Measurements from ENCODE around the gene ABCC12.
A peak's percentile ranks its signal among the peaks of the same experiment; 100 is the strongest.

ABCC12 gene

GRCh38 chr16:48165961-48166578, 10.3 kb upstream of the ABCC12 start:
- DNase-seq (ENCODE audit: low read depth), result peak; percentile 16

- DNase-seq (ENCODE audit: low read depth), result peak; percentile 78
These were observed 9.3 kb upstream of the ABCC12 start for GRCh38 chr16:48164907-48165715.

GRCh38 chr16:48162839-48163410, 7.1 kb upstream of the ABCC12 start:
- DNase-seq (ENCODE audit: low read depth), result no peak

- no peak for DNase-seq (ENCODE audit: low read depth)
These were observed 6.1 kb upstream of the ABCC12 start for GRCh38 chr16:48161906-48162305.

- DNase-seq (ENCODE audit: low read depth), result no peak
These were observed 4.8 kb upstream of the ABCC12 start for GRCh38 chr16:48160575-48160974.

GRCh38 chr16:48158296-48158695, 2.5 kb upstream of the ABCC12 start:
- DNase-seq (ENCODE audit: low read depth), result peak; percentile 84

- no peak for DNase-seq (ENCODE audit: low read depth)
These were observed 2.0 kb upstream of the ABCC12 start for GRCh38 chr16:48157794-48158193.

GRCh38 chr16:48157302-48157701, 1.5 kb upstream of the ABCC12 start:
- no peak for DNase-seq (ENCODE audit: low read depth)

- DNase-seq (ENCODE audit: low read depth), result peak; percentile 81
These were observed 1.0 kb upstream of the ABCC12 start for GRCh38 chr16:48156790-48157209.

- DNase-seq (ENCODE audit: low read depth), result no peak
These were observed 2.0 kb downstream of the ABCC12 start for GRCh38 chr16:48153774-48154173.

GRCh38 chr16:48152226-48152625, 3.6 kb downstream of the ABCC12 start:
- no peak for DNase-seq (ENCODE audit: low read depth)

- DNase-seq (ENCODE audit: low read depth), result no peak
These were observed 5.1 kb downstream of the ABCC12 start for GRCh38 chr16:48150707-48151106.

GRCh38 chr16:48146710-48147109, 9.1 kb downstream of the ABCC12 start:
- no peak for DNase-seq (ENCODE audit: low read depth)

GRCh38 chr16:48146131-48146530, 9.7 kb downstream of the ABCC12 start:
- DNase-seq (ENCODE audit: low read depth), result no peak

GRCh38 chr16:48143812-48144368, 11.9 kb downstream of the ABCC12 start:
- no peak for DNase-seq (ENCODE audit: low read depth)

GRCh38 chr16:48140821-48141220, 15.0 kb downstream of the ABCC12 start:
- no peak for DNase-seq (ENCODE audit: low read depth)

- DNase-seq (ENCODE audit: low read depth), result no peak
These were observed 16.3 kb downstream of the ABCC12 start for GRCh38 chr16:48139517-48139916.

- DNase-seq (ENCODE audit: low read depth), result no peak
These were observed 17.2 kb downstream of the ABCC12 start for GRCh38 chr16:48138543-48138942.

GRCh38 chr16:48137822-48138221, 18.0 kb downstream of the ABCC12 start:
- no peak for DNase-seq (ENCODE audit: low read depth)

- DNase-seq (ENCODE audit: low read depth), result no peak
These were observed 19.0 kb downstream of the ABCC12 start for GRCh38 chr16:48136547-48137360.

GRCh38 chr16:48133455-48134211, 22.2 kb downstream of the ABCC12 start:
- no peak for DNase-seq (ENCODE audit: low read depth)
